Glutamatergic neuron (in vitro differentiated cells): ENCODE data around the gene WASL. TPM values are rescaled to one million over a fixed set of nuclear protein-coding genes. Genes with fewer than 3 reads are reported as not detected.

Experiments used
- DNase-seq: peaks from one replicate; pipeline ENCODE4 v3.0.0; 2022
- H3K27ac Mint-ChIP-seq: one replicate; pipeline ENCODE4 v1.8.0; 2020; ENCODE audit warnings: mild to moderate bottlenecking, mixed read lengths, inconsistent platforms; ENCODE audit not compliant: unreplicated experiment
- H3K27me3 Mint-ChIP-seq: one replicate; pipeline ENCODE4 v1.8.0; 2020; ENCODE audit warnings: mild to moderate bottlenecking, moderate library complexity, mixed read lengths, inconsistent platforms; ENCODE audit not compliant: unreplicated experiment
- H3K36me3 Mint-ChIP-seq: one replicate; pipeline ENCODE4 v1.8.0; 2020; ENCODE audit warnings: mild to moderate bottlenecking, mixed read lengths, inconsistent platforms; ENCODE audit not compliant: unreplicated experiment
- H3K4me1 Mint-ChIP-seq: one replicate; pipeline ENCODE4 v1.8.0; 2020; ENCODE audit warnings: mild to moderate bottlenecking, low read depth, mixed read lengths, inconsistent platforms; ENCODE audit not compliant: unreplicated experiment
- H3K4me3 Mint-ChIP-seq: one replicate; pipeline ENCODE4 v1.8.0; 2020; ENCODE audit warnings: mild to moderate bottlenecking, mixed read lengths, inconsistent platforms; ENCODE audit not compliant: unreplicated experiment
- H3K9me3 Mint-ChIP-seq: one replicate; pipeline ENCODE4 v1.8.0; 2020; ENCODE audit warnings: mild to moderate bottlenecking, moderate library complexity, mixed read lengths, inconsistent platforms; ENCODE audit not compliant: unreplicated experiment
- total RNA-seq: library from RNA; stranded (reverse); fragmentation: NEBNext Ultra II Directional; extraction: Animal tissue kit (Norgen Biotek cat#: 25700); gene quantifications from one replicate; pipeline ENCODE4 v1.2.1, GENCODE V29; 2021; ENCODE audit not compliant: unreplicated experiment
- TF ChIP-seq, protein P1 (sequence below): fragments of 200-600 bp; sonication (generic); IDR thresholded peaks from one replicate; pipeline ENCODE4 v1.5.0; 2021; ENCODE audit not compliant: partially characterized antibody, unreplicated experiment

WASL gene
- total RNA-seq, 1 donor from 2014 or later: 33.0 TPM

DNA sequence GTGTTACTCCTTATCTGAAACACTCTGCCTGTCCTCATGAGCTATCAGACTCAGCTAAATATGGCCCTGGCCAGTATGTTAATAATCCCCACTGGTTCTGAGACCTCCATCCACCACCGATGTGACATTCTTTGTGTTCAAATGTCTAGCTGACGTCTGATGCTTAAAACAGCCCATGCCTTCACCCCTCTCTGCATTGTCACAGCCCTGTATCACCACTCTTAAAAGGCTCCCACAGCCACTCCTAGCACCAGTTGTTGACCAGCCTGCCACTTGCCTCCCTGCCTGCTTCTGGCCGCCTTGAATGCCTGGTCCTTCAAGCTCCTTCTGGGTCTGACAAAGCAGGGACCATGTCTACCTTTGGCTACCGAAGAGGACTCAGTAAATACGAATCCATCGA, 93.2 kb downstream of the WASL start, which contains the start of gene LMOD2:
Gene LMOD2, plus strand, starts transcription at position 253 of the 400 bp plus-strand sequence. Its CDS starts 98 bp downstream, at position 351.
- Mint-ChIP-seq H3K27ac (no peak within 1 kb of the TSS), H3K4me3 (no peak within 1 kb of the TSS), H3K36me3 (no peaks in the 10 kb centered on the region), H3K9me3 (no peaks in the 10 kb centered on the region), H3K27me3 (peaks cover 3% of the 10 kb centered on the region), H3K4me1 (peaks cover 13% of the 10 kb centered on the region)
- TF ChIP-seq, protein P1, sequence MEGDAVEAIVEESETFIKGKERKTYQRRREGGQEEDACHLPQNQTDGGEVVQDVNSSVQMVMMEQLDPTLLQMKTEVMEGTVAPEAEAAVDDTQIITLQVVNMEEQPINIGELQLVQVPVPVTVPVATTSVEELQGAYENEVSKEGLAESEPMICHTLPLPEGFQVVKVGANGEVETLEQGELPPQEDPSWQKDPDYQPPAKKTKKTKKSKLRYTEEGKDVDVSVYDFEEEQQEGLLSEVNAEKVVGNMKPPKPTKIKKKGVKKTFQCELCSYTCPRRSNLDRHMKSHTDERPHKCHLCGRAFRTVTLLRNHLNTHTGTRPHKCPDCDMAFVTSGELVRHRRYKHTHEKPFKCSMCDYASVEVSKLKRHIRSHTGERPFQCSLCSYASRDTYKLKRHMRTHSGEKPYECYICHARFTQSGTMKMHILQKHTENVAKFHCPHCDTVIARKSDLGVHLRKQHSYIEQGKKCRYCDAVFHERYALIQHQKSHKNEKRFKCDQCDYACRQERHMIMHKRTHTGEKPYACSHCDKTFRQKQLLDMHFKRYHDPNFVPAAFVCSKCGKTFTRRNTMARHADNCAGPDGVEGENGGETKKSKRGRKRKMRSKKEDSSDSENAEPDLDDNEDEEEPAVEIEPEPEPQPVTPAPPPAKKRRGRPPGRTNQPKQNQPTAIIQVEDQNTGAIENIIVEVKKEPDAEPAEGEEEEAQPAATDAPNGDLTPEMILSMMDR: no peak
- no peak for DNase-seq

DNA sequence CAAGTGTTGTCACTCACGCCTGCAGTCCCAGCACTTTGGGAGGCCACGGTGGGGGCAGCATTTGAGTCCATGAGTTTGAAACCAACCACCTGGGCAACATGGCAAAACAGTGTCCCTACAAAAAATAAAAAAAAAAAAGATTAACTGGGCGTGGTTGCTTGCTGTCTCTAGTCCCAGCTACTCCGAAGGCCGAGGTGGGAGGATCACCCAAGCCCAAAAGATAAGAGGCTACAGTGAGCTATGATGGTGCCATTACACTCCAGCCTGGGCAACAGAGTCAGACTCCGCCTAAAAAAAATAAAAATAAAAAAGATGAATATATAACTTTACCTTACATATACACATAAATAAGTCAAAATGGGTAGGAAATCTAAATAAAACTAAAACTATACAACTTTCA, 95.6 kb downstream of the WASL start:
- DNase-seq: no peak
- Mint-ChIP-seq H3K27me3 (peaks cover 3% of the 10 kb centered on the region), H3K4me3 (no peak overlapping the region), H3K36me3 (no peaks in the 10 kb centered on the region), H3K9me3 (no peaks in the 10 kb centered on the region), H3K4me1 (peaks cover 3% of the 10 kb centered on the region), H3K27ac (no peak overlapping the region)
- TF ChIP-seq, protein P1: no peak

DNA sequence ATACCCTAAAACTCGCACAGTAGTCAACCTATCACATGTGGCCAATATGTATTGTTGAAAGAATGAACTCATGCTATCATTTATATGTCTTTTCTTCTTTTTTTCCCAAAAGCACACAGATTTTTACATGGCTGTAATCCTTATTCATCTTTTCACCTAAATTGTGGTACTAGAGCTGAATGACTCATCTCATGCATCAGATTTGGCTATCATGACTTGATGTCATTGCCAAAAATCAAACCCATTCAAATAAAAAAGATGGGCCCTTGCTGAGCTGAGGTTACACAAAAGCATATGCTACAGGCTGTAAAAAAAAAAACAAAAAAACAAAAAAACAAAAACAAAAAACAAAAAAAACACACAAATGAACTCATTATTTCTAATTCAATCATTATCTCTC, 96.4 kb downstream of the WASL start:
- peaks cover 3% of the 10 kb centered on the region for H3K4me1 Mint-ChIP-seq
- H3K36me3 Mint-ChIP-seq: no peaks in the 10 kb centered on the region
- no peak overlapping the region for H3K4me3 Mint-ChIP-seq
- H3K27me3 Mint-ChIP-seq: peaks cover 3% of the 10 kb centered on the region
- DNase-seq: no peak
- TF ChIP-seq, protein P1: no peak
- no peak overlapping the region for H3K27ac Mint-ChIP-seq
- no peaks in the 10 kb centered on the region for H3K9me3 Mint-ChIP-seq

DNA sequence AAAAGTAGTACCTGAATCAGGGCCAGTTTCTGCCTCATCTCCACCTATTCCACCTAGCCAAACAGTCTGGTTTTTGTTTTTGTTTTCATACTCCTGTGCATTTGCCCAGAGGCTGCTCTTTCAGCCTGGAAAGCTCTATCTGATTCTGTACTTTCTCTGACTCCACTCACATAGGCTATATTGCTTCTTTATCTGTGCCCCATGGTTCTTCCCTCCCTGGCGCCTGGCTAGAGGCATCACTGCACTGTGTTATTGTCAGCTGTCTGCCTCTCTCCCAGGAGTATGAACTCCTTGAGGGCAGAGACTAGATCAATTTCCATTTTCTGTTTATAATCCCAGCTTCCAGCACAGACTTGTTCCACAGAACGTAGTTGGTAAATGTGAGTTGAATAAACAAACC, 98.2 kb downstream of the WASL start:
- TF ChIP-seq, protein P1: no peak
- H3K27ac Mint-ChIP-seq: no peak overlapping the region

DNA sequence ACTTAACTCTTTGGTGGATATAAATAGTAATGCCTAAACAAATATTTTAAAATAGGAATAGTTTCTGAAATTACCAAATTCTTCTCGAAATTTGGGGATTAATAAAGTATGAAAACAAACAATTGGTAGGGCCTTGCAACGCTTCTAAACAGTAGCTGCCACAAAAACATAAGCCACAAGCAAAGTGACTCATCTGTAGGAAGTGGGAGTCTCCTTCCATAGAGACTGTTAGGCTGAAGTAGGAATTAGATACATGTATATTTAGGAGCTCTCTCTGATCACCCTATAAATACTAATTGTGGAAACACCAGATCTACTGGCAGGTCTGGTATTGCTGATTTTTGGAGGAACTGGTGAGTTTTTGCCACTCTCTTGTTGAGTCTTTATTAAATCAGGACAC, 98.8 kb downstream of the WASL start:
- no peaks in the 10 kb centered on the region for H3K27me3 Mint-ChIP-seq
- H3K36me3 Mint-ChIP-seq: no peaks in the 10 kb centered on the region
- no peaks in the 10 kb centered on the region for H3K9me3 Mint-ChIP-seq
- no peak for DNase-seq
- peaks cover 8% of the 10 kb centered on the region for H3K4me1 Mint-ChIP-seq
- H3K27ac Mint-ChIP-seq: no peak overlapping the region
- TF ChIP-seq, protein P1: no peak
- no peak overlapping the region for H3K4me3 Mint-ChIP-seq

More for the DNA sequence above, 98.2 kb downstream of the WASL start:
- Mint-ChIP-seq H3K27me3 (peaks cover under 1% of the 10 kb centered on the region), H3K36me3 (no peaks in the 10 kb centered on the region), H3K9me3 (no peaks in the 10 kb centered on the region), H3K4me1 (peaks cover 6% of the 10 kb centered on the region), H3K4me3 (no peak overlapping the region)
- no peak for DNase-seq
